ENCODE measurements around the gene HOXA11.

Gene HOXA11

GRCh38 chr7:27200761-27201579 is 15.9 kb upstream of the HOXA11 start:
- peak; percentile 36 for DNase-seq

GRCh38 chr7:27199849-27200760 is 15.1 kb upstream of the HOXA11 start, which contains the start of gene HOXA13:
Gene HOXA13, minus strand, starts transcription at chr7:27200091. Its CDS starts 14 bp downstream, at chr7:27200077.
- peak within 1 kb of the TSS; percentile 72 for H3K4me3 Mint-ChIP-seq
- H3K9me3 Mint-ChIP-seq, result no peaks in the 10 kb centered on the region
- peaks cover 31% of the 10 kb centered on the region for H3K4me1 Mint-ChIP-seq (ENCODE audit: low read depth)
- H3K27me3 Mint-ChIP-seq, result peaks cover 88% of the 10 kb centered on the region
- H3K36me3 Mint-ChIP-seq (ENCODE audit: low read depth), result no peaks in the 10 kb centered on the region
- peak; percentile 52 for DNase-seq
- H3K27ac Mint-ChIP-seq, result peak within 1 kb of the TSS; percentile 69

More at GRCh38 chr7:27200761-27201579, 15.9 kb upstream of the HOXA11 start:
- H3K36me3 Mint-ChIP-seq (ENCODE audit: low read depth), result no peaks in the 10 kb centered on the region
- no peaks in the 10 kb centered on the region for H3K9me3 Mint-ChIP-seq
- H3K4me3 Mint-ChIP-seq, result peak overlapping the region; percentile 68
- H3K27ac Mint-ChIP-seq, result peak overlapping the region; percentile 69
- H3K27me3 Mint-ChIP-seq, result peaks cover 90% of the 10 kb centered on the region
- H3K4me1 Mint-ChIP-seq (ENCODE audit: low read depth), result peaks cover 39% of the 10 kb centered on the region

GRCh38 chr7:27198871-27199801 is 14.1 kb upstream of the HOXA11 start:
- H3K27me3 Mint-ChIP-seq, result peaks cover 88% of the 10 kb centered on the region
- no peaks in the 10 kb centered on the region for H3K36me3 Mint-ChIP-seq (ENCODE audit: low read depth)
- peak; percentile 57 for DNase-seq
- H3K4me1 Mint-ChIP-seq (ENCODE audit: low read depth), result peaks cover 26% of the 10 kb centered on the region
- peak overlapping the region; percentile 57 for H3K27ac Mint-ChIP-seq
- peak overlapping the region; percentile 59 for H3K4me3 Mint-ChIP-seq
- no peaks in the 10 kb centered on the region for H3K9me3 Mint-ChIP-seq

GRCh38 chr7:27198138-27198841 is 13.3 kb upstream of the HOXA11 start:
- peaks cover 88% of the 10 kb centered on the region for H3K27me3 Mint-ChIP-seq
- H3K27ac Mint-ChIP-seq, result no peak overlapping the region
- peaks cover 28% of the 10 kb centered on the region for H3K4me1 Mint-ChIP-seq (ENCODE audit: low read depth)
- no peaks in the 10 kb centered on the region for H3K36me3 Mint-ChIP-seq (ENCODE audit: low read depth)
- peak; percentile 41 for DNase-seq
- no peak overlapping the region for H3K4me3 Mint-ChIP-seq
- H3K9me3 Mint-ChIP-seq, result no peaks in the 10 kb centered on the region

GRCh38 chr7:27197137-27198042 is 12.4 kb upstream of the HOXA11 start:
- peaks cover 32% of the 10 kb centered on the region for H3K4me1 Mint-ChIP-seq (ENCODE audit: low read depth)
- H3K4me3 Mint-ChIP-seq, result no peak overlapping the region
- H3K27ac Mint-ChIP-seq, result no peak overlapping the region

GRCh38 chr7:27196287-27196767 is 11.3 kb upstream of the HOXA11 start:
- peak; percentile 88 for DNase-seq
- Mint-ChIP-seq H3K4me3 (no peak overlapping the region), H3K9me3 (no peaks in the 10 kb centered on the region), H3K4me1 (ENCODE audit: low read depth) (peaks cover 27% of the 10 kb centered on the region), H3K27me3 (peaks cover 86% of the 10 kb centered on the region), H3K27ac (no peak overlapping the region), H3K36me3 (ENCODE audit: low read depth) (no peaks in the 10 kb centered on the region)

More at GRCh38 chr7:27197137-27198042, 12.4 kb upstream of the HOXA11 start:
- no peaks in the 10 kb centered on the region for H3K36me3 Mint-ChIP-seq (ENCODE audit: low read depth)
- H3K27me3 Mint-ChIP-seq, result peaks cover 86% of the 10 kb centered on the region
- H3K9me3 Mint-ChIP-seq, result no peaks in the 10 kb centered on the region
- DNase-seq, result no peak

- Mint-ChIP-seq H3K9me3 (no peaks in the 10 kb centered on the region), H3K4me3 (no peak overlapping the region), H3K27me3 (peaks cover 88% of the 10 kb centered on the region), H3K36me3 (ENCODE audit: low read depth) (no peaks in the 10 kb centered on the region), H3K27ac (no peak overlapping the region), H3K4me1 (ENCODE audit: low read depth) (peaks cover 15% of the 10 kb centered on the region)
- peak; percentile 9 for DNase-seq
Measured at GRCh38 chr7:27194686-27195379, 9.8 kb upstream of the HOXA11 start.

GRCh38 chr7:27194002-27194352 is 8.9 kb upstream of the HOXA11 start:
- DNase-seq, result no peak
- H3K27me3 Mint-ChIP-seq, result peaks cover 93% of the 10 kb centered on the region
- H3K36me3 Mint-ChIP-seq (ENCODE audit: low read depth), result no peaks in the 10 kb centered on the region
- H3K9me3 Mint-ChIP-seq, result no peaks in the 10 kb centered on the region
- H3K4me3 Mint-ChIP-seq, result no peak overlapping the region
- H3K27ac Mint-ChIP-seq, result no peak overlapping the region
- peaks cover 21% of the 10 kb centered on the region for H3K4me1 Mint-ChIP-seq (ENCODE audit: low read depth)

GRCh38 chr7:27193335-27194001 is 8.4 kb upstream of the HOXA11 start:
- peak overlapping the region; percentile 57 for H3K4me3 Mint-ChIP-seq
- peaks cover 93% of the 10 kb centered on the region for H3K27me3 Mint-ChIP-seq
- H3K9me3 Mint-ChIP-seq, result no peaks in the 10 kb centered on the region
- H3K4me1 Mint-ChIP-seq (ENCODE audit: low read depth), result peaks cover 24% of the 10 kb centered on the region
- DNase-seq, result peak; percentile 37
- H3K36me3 Mint-ChIP-seq (ENCODE audit: low read depth), result no peaks in the 10 kb centered on the region
- no peak overlapping the region for H3K27ac Mint-ChIP-seq

GRCh38 chr7:27192546-27193334 is 7.7 kb upstream of the HOXA11 start:
- no peaks in the 10 kb centered on the region for H3K36me3 Mint-ChIP-seq (ENCODE audit: low read depth)
- H3K9me3 Mint-ChIP-seq, result no peaks in the 10 kb centered on the region
- peaks cover 93% of the 10 kb centered on the region for H3K27me3 Mint-ChIP-seq
- peak; percentile 34 for DNase-seq
- peaks cover 31% of the 10 kb centered on the region for H3K4me1 Mint-ChIP-seq (ENCODE audit: low read depth)
- no peak overlapping the region for H3K27ac Mint-ChIP-seq
- peak overlapping the region; percentile 57 for H3K4me3 Mint-ChIP-seq

- Mint-ChIP-seq H3K36me3 (ENCODE audit: low read depth) (no peaks in the 10 kb centered on the region), H3K4me3 (peak overlapping the region; percentile 55), H3K4me1 (ENCODE audit: low read depth) (peaks cover 37% of the 10 kb centered on the region), H3K9me3 (no peaks in the 10 kb centered on the region), H3K27ac (no peak overlapping the region), H3K27me3 (peaks cover 93% of the 10 kb centered on the region)
- DNase-seq, result peak; percentile 46
Measured at GRCh38 chr7:27191833-27192545, 7.0 kb upstream of the HOXA11 start.
